HG02885 (cell line): ENCODE data around the gene OR5H15.
"Not testable (repeated sequence)": the region's sequence is repeated elsewhere in the genome, so short reads cannot be mapped to it uniquely, and the experiment has no call there.

Experiments used
- ATAC-seq: cut with Tn5 transposase; IDR thresholded peaks from one replicate; pipeline ENCODE4 v1.9.1; 2021; ENCODE audit warnings: mild to moderate bottlenecking; ENCODE audit not compliant: unreplicated experiment, poor library complexity

The OR5H15 gene

DNA sequence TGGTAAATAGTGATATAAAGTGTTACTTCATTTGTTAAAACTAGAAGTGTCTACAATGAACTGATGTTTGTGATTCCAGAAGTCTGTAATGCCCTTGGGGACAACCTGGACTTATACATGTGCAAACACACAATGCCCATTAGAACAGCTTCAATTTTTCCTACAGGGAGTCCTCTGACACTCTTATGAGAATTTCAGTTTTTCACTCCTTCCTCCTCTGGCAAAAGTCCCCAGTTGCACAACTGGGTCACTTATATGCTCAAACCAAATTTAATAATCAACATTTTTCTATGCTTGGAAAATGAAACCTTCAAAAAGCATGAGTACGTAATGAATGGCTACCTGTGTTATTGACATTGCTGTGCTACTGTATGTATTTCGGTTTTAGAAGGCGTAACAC lies at the start of gene OR5H15:
Gene OR5H15, plus strand, starts transcription at position 301 of the 400 bp plus-strand sequence. CDS start 2,004 bp downstream, outside the sequence.
- no peak for ATAC-seq

DNA sequence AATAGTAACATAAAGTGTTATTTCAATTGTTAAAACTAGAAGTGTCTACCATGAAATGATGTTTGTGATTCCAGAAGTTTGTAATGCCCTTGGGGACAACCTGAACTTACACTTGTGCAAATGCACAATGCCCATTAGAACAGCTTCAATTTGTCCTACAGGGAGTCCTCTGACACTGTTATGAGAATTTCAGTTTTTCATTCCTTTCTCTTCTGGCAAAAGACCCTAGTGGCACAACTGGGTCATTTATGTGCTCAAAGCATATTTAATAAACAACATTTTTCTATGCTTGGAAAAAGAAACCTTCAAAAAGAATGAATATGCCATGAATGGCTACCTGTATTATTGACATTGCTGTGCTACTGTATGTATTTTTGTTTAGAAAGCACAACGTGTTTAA lies 36.1 kb upstream of the OR5H15 start, which contains the start of gene OR5H1:
Gene OR5H1, plus strand, starts transcription at position 301 of the 400 bp plus-strand sequence. CDS start 1,977 bp downstream, outside the sequence.
- no peak for ATAC-seq

DNA sequence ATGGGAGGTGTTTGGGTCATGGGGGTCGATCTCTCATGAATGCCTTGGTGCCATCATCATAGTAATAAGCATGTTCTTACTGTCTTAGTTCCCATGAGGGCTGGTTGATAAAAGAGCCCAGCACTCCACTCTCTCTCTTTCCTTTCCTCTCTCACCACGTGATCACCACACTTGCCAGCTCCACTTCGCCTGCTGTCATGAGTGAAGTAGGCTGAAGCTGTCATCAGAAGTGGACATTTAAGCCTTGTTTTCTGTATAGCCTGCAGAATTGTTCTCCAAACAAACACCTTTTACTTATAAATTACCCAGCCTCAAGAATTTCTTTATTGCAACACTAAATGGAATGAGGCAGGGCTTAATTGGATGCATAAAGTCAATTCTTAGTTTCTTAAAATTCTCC lies 29.9 kb upstream of the OR5H15 start:
- ATAC-seq, result no peak

DNA sequence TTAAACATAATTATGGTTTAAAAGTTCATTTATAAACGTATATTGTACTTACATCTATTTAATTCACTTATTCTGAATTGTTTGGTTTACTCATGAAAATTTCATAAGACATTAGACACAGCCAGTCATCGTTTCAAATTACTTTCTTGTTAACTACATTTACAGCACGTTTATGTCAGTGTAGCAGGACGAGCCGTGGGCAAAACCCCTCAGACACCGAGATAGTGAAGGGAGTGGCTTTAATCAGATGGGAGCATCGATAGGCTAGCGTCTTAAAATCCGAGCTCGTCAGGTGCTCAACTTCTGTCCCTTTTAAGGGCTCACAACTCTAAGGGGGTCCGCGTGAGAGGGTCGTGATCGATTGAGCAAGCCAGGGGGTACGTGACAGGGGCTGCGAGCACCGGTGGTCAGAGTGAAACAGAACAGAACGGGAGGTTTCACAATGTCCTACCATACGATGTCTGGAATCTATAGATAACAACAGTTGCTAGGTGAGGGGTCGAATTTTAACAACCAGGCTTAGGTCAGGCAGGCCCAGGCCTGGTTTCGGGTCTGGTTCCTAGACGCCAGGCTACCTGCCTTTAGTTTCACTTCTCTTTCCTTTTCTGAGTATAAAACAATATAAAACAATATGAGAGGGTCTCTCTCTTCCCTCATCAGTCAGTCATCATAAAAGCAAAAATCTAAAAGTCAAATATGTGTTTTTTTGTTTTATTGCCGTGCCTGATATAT lies 28.5 kb upstream of the OR5H15 start:
- ATAC-seq, result not testable (repeated sequence)

DNA sequence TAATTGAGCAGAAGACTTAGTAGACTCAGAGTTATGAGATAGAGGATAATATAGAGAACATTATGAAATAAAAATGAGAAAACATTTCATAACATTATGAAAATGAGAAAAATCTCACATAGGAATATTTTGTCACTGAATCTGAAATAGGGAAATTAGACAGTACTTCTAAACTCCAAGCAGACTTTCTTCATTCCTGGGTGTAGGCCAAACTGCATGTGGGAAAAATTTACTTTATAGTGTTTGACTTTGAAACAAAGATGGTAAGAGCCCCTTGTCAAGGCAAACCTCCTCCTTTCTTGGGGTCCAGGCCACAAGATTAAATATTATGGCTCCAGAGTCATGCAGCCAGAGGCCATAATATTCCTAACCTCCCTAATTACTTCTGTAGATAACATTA lies 26.0 kb upstream of the OR5H15 start:
- ATAC-seq, result no peak

- ATAC-seq, result no peak
Measured at GRCh38 chr3:98147179-98147578, 19.3 kb upstream of the OR5H15 start, which contains the start of gene OR5H14. OR5H14 (plus strand) TSS chr3:98147479; CDS start chr3:98149386, 1,907 bp downstream.

DNA sequence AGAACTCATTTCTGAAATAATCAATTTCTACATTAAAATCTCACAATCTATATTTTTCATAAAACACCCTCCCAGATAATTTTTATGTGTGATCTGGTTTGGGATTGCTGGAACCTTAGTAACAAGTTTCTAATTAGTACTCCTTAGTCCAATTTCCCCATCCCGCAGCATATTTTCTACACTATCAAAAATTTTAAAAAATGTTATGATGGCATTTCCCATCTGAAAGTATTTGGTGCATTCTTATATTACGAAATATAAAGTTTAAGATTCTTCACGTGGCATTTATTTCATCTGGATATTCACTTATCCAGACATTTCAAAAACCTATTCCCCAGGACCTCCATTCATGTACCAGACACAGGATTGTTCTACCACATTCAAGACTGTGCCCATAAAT lies 17.7 kb upstream of the OR5H15 start:
- no peak for ATAC-seq

- ATAC-seq, result not testable (repeated sequence)
Measured at GRCh38 chr3:98149456-98149855, 17.0 kb upstream of the OR5H15 start.

DNA sequence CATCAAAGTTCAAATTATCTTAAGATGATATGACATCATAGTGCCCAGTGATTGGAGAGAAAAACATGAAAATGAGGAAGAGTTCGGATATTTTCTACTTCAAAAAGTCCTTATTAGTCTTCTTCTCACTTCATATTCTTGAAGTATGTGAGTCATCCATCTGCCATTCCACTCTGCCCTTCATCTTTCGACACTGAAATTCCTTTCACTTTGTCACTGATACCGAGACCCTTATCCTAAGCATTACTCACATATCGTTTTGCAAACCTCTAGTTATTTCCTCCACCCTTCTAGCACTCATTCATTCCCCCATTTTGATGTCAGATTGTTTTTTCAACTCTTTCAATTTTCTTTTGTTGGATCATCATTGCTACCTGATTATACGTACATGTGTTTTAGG lies 15.3 kb upstream of the OR5H15 start:
- no peak for ATAC-seq

DNA sequence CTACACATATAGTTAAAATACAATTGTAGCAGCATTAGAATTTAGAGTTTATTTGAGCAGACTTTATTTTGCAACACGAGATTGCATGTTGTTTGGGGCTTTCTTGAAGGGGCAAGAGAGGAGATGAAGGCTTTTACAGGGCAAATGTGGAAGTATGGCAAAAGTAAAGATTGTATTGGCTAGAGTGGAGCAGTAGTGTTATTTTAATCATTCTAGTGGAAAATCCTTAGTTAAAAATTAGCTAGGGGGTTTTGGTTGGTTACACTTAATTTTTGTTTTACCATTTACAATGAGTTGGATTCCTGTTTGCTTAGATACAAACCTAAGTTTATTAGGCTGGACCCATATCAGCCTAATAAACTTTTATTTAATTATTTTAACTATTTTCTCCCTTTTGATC lies 4.6 kb downstream of the OR5H15 start:
- no peak for ATAC-seq

GRCh38 chr3:98172621-98173020 lies 6.1 kb downstream of the OR5H15 start:
- ATAC-seq, result peak; percentile 49

DNA sequence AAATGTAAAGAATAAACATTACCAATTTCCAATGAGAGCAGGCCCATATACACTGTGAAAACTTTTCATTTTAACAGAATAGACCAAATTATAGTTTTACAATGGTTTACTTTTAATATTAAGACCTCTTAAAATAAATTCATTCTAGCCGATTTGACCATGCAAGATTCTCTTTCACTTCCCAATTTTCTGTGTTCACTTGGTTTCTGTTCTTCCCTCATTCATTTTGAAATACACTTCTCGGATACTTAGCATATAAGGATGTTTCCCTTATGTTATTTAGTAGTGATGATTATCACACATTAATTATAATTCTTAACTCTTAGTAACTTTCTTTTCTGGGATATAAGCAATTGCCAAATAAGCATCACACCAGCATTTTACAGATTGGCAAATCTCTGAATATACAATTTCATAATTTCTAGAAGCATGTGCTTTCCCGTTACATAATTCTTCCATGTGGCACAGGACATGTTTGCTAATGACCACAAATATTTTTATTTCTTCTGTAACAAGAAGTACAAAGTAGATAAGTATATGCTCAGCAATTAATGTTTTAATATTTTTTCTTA lies 13.9 kb downstream of the OR5H15 start:
- no peak for ATAC-seq

DNA sequence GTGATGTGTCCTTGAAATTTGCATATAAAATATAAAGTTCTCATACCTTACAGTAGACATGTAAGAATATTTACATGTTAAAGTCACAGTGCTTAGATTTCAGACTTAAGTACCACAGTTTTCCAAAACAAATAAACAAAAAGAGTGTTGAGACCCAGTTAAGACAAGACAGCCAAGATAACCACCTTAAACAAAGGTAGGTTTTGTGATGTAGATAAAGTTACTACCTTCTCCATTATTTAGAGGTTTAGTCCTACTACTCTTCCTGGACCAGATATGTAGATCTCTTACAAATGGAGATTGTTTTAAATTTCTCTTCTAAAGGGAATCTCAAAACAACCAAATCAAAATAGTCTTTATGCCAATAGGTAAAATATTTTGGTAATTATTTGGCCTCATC lies 15.7 kb downstream of the OR5H15 start:
- ATAC-seq, result no peak

- no peak for ATAC-seq
Measured at GRCh38 chr3:98185180-98185579, 18.7 kb downstream of the OR5H15 start.

DNA sequence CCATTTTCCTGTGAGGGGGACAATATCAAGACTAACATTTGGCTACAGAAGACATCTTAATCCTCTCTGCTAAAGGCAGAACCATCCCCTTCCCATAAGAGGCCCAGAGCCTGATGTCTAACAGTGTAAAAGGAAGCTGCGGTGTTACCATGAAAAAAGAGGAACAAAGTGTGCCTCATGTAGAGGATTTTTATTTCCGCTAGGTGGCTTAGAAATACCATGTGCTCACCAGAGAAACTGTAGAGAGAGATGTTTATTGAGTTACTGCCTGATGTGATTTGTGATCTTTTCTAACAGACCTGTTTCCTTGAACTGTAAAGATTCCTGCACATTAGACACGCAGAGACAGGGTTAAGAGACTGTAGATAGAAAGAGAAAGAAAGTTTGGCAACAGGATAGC lies 22.0 kb downstream of the OR5H15 start:
- peak; percentile 71 for ATAC-seq

DNA sequence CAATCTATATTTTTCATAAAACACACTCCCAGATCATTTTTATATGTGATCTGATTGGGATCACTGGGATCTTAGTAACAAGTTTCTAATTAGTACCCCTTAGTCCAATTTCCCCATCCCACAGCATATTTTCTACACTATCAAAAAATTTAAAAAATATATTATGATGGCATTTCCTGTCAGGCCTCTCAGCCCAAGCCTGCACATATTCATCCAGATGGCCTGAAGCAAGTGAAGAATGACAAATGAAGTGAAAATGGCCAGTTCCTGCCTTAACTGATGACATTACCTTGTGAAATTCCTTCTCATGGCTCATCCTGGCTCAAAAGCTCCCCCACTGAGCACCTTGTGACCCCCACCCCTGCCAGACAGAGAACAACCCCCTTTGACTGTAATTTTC lies 24.4 kb downstream of the OR5H15 start:
- not testable (repeated sequence) for ATAC-seq

DNA sequence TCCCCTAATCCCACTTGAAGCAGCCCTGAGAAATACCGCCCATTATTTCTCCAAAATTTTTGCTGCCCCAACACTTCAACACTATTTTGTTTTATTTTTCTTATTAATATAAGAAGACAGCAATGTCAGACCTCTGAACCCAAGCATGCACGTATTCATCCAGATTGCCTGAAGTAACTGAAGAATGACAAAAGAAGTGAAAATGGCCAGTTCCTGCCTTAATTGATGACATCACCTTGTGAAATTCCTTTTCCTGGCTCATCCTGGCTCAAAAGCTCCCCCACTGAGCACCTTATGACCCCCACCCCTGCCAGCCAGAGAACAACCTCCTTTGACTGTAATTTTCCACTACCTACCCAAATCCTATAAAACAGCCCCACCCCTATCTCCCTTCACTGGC lies 29.8 kb downstream of the OR5H15 start:
- not testable (repeated sequence) for ATAC-seq

GRCh38 chr3:98199020-98199419 lies 32.5 kb downstream of the OR5H15 start:
- no peak for ATAC-seq

- no peak for ATAC-seq
Measured at GRCh38 chr3:98209244-98209643, 42.7 kb downstream of the OR5H15 start.

DNA sequence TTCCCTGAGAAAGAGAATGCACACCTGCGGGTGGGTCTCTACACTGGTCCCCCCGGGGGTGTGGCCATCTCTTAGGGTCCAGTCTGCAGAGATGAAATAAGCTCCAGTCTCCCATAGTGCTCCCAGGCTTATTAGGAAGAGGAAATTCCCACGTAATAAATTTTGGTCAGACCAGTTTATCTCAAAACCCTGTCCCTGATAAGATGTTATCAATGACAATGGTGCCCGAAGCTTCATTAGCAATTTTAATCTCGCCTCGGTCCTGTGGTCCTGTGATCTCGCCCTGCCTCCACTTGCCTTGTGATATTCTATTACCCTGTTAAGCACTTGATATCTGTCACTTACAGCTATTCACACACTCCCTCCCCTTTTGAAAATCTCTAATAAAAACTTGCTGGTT lies 46.8 kb downstream of the OR5H15 start:
- no peak for ATAC-seq

- no peak for ATAC-seq
Measured at GRCh38 chr3:98215051-98215450, 48.6 kb downstream of the OR5H15 start.
